ENCODE measurements around the gene ATP2B2. TPM values are rescaled to one million over a fixed set of nuclear protein-coding genes. Genes with fewer than 3 reads are reported as not detected.

Gene ATP2B2
- polyA plus RNA-seq, 2 of the 4 experiments (the other 2 are of a cell fraction) = 0.03 to 0.04 TPM

GRCh38 chr3:10547841-10548783 is 42.7 kb upstream of the ATP2B2 start (continued):
- TF ChIP-seq ATOH8 (CRISPR knock-in tag; IDR thresholded peaks at IDR 0.05; ENCODE audit: low read depth) (no peak), PHF8 (IDR thresholded peaks at IDR 0.05; ENCODE audit: borderline replicate concordance, low read depth) (no peak), TP53 (CRISPR knock-in tag; IDR thresholded peaks at IDR 0.05) (no peak), HDAC2 (IDR thresholded peaks at IDR 0.05) (no peak), RARB (CRISPR knock-in tag; IDR thresholded peaks at IDR 0.05) (no peak), CEBPB (IDR thresholded peaks at IDR 0.05) (no peak), SMC3 (IDR thresholded peaks at IDR 0.05) (no peak), KDM1A (IDR thresholded peaks at IDR 0.05; ENCODE audit: low read depth) (no peak), BHLHE40 (IDR thresholded peaks at IDR 0.05; ENCODE audit: low read depth, low read length) (no peak), CBX8 (IDR thresholded peaks at IDR 0.05) (no peak), EP300 (IDR thresholded peaks at IDR 0.05) (no peak)

- H3K4me2 ChIP-seq = no peak overlapping the region
- ATAC-seq (no peak), DNase-seq (ENCODE audit: low read depth in 1 of 2, low spot score in 1 of 2) (no peak), FAIRE-seq (no peak)
- TF ChIP-seq MAFK (IDR thresholded peaks at IDR 0.05; ENCODE audit: partially characterized antibody) (no peak), SMC3 (IDR thresholded peaks at IDR 0.05) (no peak), CHD2 (IDR thresholded peaks at IDR 0.05; ENCODE audit: low read length, partially characterized antibody) (no peak), ESRRA (IDR thresholded peaks at IDR 0.05; ENCODE audit: borderline replicate concordance, low read length) (no peak), NFE2L2 (conservative IDR thresholded peaks at IDR 0.05; ENCODE audit: low read length) (no peak), ZNF302 (CRISPR knock-in tag; IDR thresholded peaks at IDR 0.05) (no peak), HOXA7 (CRISPR knock-in tag; IDR thresholded peaks at IDR 0.05) (no peak), POLR2A (IDR thresholded peaks at IDR 0.05; ENCODE audit: low read length) (no peak), FOSL2 (IDR thresholded peaks at IDR 0.05) (no peak), FOSL2 (CRISPR knock-in tag; IDR thresholded peaks at IDR 0.05) (no peak), EHMT2 (IDR thresholded peaks at IDR 0.05; ENCODE audit: low read depth) (no peak), PBX3 (IDR thresholded peaks at IDR 0.05) (no peak), ZC3H11A (IDR thresholded peaks at IDR 0.05) (no peak), TP53 (CRISPR knock-in tag; IDR thresholded peaks at IDR 0.05) (no peak), EHF (CRISPR knock-in tag; IDR thresholded peaks at IDR 0.05) (no peak), MAX (IDR thresholded peaks at IDR 0.05) (no peak)
- WGBS (ENCODE audit: missing lambda C conversion rate) = 74% methylated on average over 7 of the region's 7 CpGs
- H3K27ac ChIP-seq = no peak overlapping the region
- ChIA-PET CTCF (interaction anchor here (0.6 kb wide), 1 partner anchor 80 kb away, joined by 3 read pairs; no protein-coding TSS in a partner anchor), POLR2A (no interaction called here)
- no peak overlapping the region for H3K4me3 ChIP-seq
- peaks cover 9% of the 10 kb centered on the region; the same call in 2 of the 3 replicates for H3K9me3 ChIP-seq
- 0 out of 3 replicates have a peak, but pooled peaks cover 6% of the 10 kb centered on the region for H3K4me1 ChIP-seq
Observed at GRCh38 chr3:10547413-10547812, 42.0 kb upstream of the ATP2B2 start.

- CTCF ChIA-PET = interaction anchor here (0.6 kb wide), 2 partner anchors 81 to 139 kb away, joined by 3 to 4 read pairs; no protein-coding TSS in a partner anchor
- 37% methylated on average over 14 of the region's 14 CpGs for WGBS (ENCODE audit: missing lambda C conversion rate)
Observed at GRCh38 chr3:10546820-10547263, 41.5 kb upstream of the ATP2B2 start.

More at GRCh38 chr3:10546820-10547263, 41.5 kb upstream of the ATP2B2 start:
- Histone ChIP-seq H3K4me3 (no peak overlapping the region), H3K4me2 (no peak overlapping the region), H3K27ac (no peak overlapping the region), H3K9me3 (peaks cover 14% of the 10 kb centered on the region; the same call in 2 of the 3 replicates), H3K4me1 (0 out of 3 replicates have a peak, but pooled peaks cover 3% of the 10 kb centered on the region)
- POLR2A ChIA-PET = no interaction called here
- DNase-seq (ENCODE audit: low read depth in 1 of 2, low spot score in 1 of 2) (no peak), ATAC-seq (no peak), FAIRE-seq (no peak)
- no peak for TF ChIP-seq RAD21 (conservative IDR thresholded peaks at IDR 0.05 in 1 of 2, IDR thresholded peaks at IDR 0.05 in 1 of 2)
- no peak for TF ChIP-seq USF2 (IDR thresholded peaks at IDR 0.05)
- TF ChIP-seq BHLHE40 (IDR thresholded peaks at IDR 0.05; ENCODE audit: low read depth, low read length) = no peak
- TF ChIP-seq MAFK (IDR thresholded peaks at IDR 0.05; ENCODE audit: partially characterized antibody) = no peak
- TF ChIP-seq EP300 (IDR thresholded peaks at IDR 0.05) = no peak
- TF ChIP-seq FOSB (CRISPR knock-in tag; IDR thresholded peaks at IDR 0.05) = no peak
